GM15510 (cell line): ENCODE data around the gene FTH1.

Source experiments
- POLR2A ChIP-seq: IDR thresholded peaks from 3 replicates; pipeline ENCODE4 v1.6.1; 2011; ENCODE audit warnings: borderline replicate concordance; ENCODE audit not compliant: insufficient read length; ENCODE audit errors: extremely low read depth

The FTH1 gene

GRCh38 chr11:61996933-61997332 lies 29.5 kb upstream of the FTH1 start:
- TF ChIP-seq POLR2A, result no peak

DNA sequence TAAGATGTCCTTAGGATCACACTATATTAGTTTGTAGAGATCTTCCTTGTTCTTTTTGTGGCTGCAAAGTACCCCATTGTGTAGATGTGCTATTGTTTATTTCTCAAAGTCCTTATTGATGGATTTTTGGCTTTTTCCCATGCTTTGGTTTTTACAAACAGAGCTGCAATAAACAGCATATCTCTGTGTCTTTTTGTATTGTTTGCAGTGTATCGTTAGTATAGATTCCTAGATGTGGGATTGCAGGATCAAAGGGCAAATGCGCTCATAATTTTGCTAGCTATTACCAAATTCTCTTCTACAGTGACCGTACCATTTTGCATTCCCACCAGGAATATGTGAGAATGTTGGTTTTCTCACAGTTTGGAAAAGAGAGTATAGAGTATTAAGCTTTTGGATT lies 27.5 kb upstream of the FTH1 start:
- no peak for TF ChIP-seq POLR2A

GRCh38 chr11:61985869-61986268 lies 18.4 kb upstream of the FTH1 start:
- TF ChIP-seq POLR2A, result no peak

DNA sequence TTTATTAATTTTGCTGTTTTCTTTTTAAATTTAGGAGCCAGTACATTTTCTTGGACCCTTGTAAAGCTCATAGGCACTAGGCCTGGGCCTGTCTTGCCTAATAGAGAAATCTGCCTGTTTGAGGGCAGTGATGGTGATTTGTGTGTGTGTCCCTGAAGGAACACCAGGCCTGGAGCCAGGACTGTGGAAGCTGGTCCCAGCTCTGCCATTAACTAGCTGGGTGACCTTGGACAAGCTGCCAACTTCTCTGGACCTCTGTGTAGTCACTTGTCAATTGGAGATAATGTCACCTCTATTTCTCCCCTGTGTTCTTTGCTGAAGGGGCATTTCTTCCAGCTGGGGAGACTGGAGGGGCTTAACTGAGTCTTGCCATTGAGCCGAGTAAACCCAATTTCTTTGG lies 16.0 kb upstream of the FTH1 start:
- TF ChIP-seq POLR2A, result no peak

DNA sequence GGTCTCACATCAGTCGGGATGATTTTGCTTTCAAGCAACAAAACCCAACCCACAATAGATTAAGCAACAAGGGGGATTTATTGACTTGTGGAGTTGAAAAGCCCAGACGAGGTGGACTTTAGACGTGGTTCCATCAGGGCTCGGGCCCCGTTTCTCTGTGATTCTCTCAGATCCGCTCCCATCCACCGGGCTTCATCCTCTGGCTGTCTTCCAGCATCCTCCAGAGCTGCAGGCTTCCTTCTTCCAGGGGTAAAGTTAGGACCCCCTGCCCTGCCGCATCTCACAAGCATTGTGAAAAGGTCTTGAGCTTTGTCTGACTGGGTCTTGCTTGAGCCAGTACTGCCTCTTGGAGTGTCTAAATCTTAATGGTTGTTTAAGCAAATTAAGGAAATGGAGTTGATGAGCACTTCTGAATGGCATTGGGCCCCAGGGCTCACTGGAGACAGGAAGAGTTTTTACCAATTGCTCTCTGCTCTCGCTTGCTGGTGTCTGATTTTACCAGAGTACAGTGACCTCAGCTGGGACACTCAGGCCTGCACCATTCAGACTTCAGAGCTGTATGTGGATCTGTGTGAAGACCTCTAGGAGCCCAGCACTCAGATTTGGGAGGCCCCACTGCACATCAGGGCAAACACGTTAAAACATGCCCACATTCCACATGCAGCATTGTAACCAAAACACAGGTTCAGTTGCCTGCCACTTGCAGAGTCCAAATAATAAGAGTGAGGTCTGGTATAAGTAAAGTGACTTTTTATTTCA lies 13.5 kb upstream of the FTH1 start:
- TF ChIP-seq POLR2A, result no peak

GRCh38 chr11:61978703-61979661 lies 11.5 kb upstream of the FTH1 start:
- no peak for TF ChIP-seq POLR2A

DNA sequence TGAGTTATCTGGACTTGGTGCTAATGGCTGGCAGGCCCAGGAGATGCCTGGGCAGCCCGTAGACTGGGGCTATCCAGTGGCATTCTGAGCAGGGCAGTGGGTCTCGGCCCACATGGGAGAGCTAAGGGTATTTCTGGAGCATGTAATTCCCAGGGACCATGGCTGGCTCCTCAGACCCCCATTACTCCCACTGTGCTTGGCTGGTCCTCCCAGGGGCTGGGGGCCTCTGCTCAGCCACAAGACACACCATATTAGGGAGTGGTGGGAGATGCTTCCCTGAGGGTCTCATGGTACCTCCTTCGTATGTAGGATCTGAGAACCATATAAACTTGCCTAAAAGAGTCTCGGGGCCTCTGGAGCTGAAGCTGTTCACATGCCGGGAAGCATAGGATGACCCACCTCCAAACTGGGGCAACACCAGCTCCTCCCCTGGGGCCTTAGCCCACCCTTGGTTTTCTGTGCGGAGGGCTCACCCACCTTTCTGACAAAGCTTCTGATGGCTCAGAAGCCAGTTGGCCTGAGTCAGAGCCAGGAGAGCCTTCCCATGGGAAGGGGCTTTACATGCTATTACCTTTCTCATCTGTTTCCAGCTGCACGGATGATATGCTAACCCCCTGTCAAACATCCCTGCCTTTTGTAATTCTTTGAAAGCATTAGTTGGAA lies 9.5 kb upstream of the FTH1 start:
- no peak for TF ChIP-seq POLR2A

- TF ChIP-seq POLR2A, result no peak
Observed at GRCh38 chr11:61976420-61976800, 9.0 kb upstream of the FTH1 start.

- TF ChIP-seq POLR2A, result no peak
Observed at GRCh38 chr11:61975638-61976419, 8.4 kb upstream of the FTH1 start.

GRCh38 chr11:61974766-61975631 lies 7.6 kb upstream of the FTH1 start:
- no peak for TF ChIP-seq POLR2A

- no peak for TF ChIP-seq POLR2A
Observed at GRCh38 chr11:61973476-61974162, 6.2 kb upstream of the FTH1 start.

GRCh38 chr11:61972672-61973475 lies 5.4 kb upstream of the FTH1 start:
- TF ChIP-seq POLR2A, result no peak

GRCh38 chr11:61972112-61972671 lies 4.8 kb upstream of the FTH1 start:
- no peak for TF ChIP-seq POLR2A
